GM10847 (cell line): Measurements from ENCODE around the gene SEMA6A.

Source experiments
- POLR2A ChIP-seq: IDR thresholded peaks from 2 replicates; pipeline ENCODE4 v1.6.1; 2011; ENCODE audit not compliant: insufficient read length; ENCODE audit errors: extremely low read depth

The SEMA6A gene

DNA sequence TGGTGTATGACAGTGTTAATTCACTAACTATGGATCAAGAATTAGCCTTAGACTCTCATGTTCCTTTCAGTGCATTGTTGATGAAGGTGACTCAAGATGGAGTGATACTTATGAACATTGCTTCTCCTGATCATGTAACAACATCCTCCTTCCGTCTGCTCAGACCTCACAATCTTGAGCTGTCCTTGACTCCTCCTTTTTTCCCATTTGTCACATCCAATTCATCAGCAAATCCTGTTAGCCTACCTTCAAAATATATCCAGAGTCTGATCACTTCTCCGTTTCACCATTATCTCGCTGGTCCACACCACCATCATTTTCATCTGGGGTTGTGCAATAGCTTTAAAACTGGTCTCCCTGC, 9.2 kb upstream of the SEMA6A start:
- no peak for TF ChIP-seq POLR2A

DNA sequence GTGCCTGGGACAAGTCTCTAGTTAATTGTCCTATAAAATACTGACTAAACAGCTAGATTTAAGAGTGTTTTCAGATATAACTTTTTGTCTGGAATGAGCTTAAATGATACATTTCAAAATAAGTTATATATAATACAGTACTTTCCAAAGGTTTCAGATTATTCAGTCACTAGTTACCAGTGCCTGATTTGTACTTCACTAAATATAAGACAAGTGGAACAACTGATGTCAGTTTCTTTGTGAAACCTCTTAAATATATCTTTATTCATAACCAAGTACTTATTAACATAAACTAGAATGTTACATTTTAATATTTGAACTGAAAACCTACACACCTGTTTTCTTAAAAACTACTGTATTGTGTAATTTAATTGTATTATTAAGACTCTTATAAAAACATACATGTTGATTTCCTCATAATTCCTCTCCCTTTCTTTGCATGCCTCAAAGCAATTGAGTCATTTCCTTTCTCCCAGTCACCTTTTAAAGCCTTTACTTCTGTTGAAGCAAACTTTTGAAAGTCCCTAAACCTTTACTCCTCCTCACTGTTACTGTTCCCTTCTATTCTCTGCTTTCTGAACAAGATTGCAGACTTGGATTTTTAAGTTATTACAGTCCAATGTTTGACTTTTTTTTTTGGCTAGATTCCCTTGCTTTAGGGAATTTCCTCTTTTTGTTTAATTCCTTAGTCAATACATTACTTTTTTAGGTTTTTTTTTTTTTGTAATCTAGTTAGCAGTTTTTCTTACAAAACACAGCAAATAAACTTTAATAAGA, 8.7 kb upstream of the SEMA6A start:
- TF ChIP-seq POLR2A, result no peak

GRCh38 chr5:116581910-116582309, 7.3 kb upstream of the SEMA6A start:
- no peak for TF ChIP-seq POLR2A

DNA sequence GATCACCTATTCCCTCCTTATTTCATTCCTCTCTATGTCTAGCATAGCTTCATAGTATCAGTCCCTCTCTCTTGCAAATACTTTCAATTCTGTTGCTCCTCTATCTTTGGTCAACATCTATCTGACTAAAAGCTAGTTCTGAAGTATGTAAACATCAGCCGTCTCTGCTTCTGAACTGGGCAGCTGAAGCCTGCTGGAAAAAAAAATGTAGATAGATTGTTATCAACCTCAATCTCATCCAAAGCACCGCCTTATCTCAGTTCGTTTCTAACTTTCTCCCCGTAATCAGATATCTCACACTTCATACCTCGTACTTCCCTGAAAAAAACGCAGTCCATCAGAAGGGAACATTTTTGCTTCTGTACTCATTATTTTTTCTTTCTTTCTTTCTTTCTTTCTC, 4.5 kb upstream of the SEMA6A start:
- TF ChIP-seq POLR2A, result no peak

GRCh38 chr5:116578676-116579075, 4.1 kb upstream of the SEMA6A start:
- no peak for TF ChIP-seq POLR2A

- no peak for TF ChIP-seq POLR2A
These were observed 2.6 kb upstream of the SEMA6A start for GRCh38 chr5:116577064-116577788.

- TF ChIP-seq POLR2A, result no peak
These were observed 1.6 kb upstream of the SEMA6A start for GRCh38 chr5:116576053-116576713.

- TF ChIP-seq POLR2A, result no peak
These were observed 866 bp upstream of the SEMA6A start for GRCh38 chr5:116575326-116576052.

DNA sequence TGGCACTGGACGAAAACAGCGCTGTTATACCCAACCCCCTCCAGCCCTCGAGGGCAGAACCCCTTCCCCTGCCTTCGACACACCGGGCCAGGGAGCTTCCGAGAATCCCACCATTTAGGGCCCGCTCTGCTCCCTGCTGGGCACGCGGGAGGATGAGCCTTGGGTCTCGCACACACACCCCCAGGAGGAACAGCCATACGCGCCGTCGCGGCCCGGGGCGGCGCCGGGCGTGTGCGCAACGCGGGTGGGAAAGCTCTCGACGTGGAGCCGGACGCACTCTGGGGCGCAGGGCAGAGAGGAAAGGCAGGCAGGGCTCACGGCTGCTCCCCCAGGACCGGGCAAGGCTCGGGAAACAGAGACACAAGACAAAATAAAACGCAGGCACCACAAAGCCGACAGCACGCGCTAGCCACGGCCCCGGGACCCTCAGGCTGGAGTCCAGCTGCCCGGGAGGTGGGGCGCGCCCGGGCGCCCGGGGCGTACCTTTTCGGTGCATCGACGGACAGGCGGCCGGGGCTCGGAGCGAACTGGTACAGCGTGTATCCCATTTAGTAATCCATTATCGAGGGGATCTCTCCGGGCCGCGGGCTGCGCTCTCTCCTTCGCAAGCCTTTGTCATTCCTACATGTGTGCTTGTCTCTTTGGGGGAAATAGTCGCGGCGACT, 789 bp downstream of the SEMA6A start:
- no peak for TF ChIP-seq POLR2A

- no peak for TF ChIP-seq POLR2A
These were observed 1.3 kb downstream of the SEMA6A start for GRCh38 chr5:116573279-116573701.

GRCh38 chr5:116572350-116573278, 2.0 kb downstream of the SEMA6A start:
- no peak for TF ChIP-seq POLR2A

DNA sequence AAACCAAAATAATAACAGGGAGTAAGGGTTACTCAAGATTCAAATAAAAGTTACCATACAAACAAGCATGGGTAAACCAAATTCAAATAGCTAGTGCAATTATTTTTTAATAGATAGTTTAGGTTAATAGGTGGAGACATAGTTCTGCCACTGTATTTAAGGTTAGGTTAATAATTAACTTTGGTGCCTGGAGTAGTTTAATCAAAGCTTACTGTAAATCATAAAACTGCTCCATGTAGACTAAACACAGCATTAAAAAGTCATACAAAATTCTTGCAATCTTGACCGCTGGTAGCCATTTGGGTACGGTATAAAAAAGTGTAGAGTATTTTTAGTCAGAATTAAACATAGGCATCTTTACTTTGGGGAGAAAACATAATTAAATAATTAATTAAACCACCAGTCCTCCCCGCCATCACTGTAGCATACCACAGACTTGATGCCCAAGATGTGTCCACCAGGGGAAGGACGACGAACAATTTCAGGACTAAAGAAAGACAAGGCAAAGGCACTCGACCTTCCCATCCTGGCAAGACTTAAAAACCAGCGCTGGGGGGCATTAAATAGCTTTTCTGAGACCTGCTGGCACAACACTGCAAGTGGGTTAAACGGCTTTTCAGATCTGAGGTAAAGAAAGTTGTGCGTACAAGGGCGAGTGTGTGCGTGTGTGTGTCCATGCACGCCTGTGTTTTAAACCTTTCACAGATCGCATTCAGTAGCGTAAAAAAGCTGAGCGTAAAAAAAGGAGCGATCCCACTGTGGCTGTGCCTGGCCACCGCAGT, 2.9 kb downstream of the SEMA6A start:
- TF ChIP-seq POLR2A, result no peak

DNA sequence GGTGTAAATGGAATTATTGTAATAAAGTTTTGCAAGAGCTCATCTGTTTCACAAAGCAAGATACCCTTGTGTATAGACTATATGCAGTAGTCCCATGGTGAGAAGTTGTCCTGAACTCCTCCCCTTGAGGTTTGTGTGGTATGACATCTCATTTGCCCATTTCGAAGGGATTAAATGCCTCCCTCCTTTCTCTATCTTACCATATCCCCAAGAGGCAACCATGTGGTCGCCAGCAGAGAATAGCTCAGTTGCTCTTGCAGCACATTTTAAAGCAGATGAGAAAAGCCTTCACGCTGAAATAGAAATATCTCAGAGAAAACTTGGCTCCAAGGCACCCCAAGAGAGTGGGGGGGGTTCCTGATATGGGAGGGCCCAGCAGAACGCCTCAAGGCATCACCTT, 4.6 kb downstream of the SEMA6A start:
- TF ChIP-seq POLR2A, result no peak
